Fibroblast of gingiva (primary cell): ENCODE measurements around the gene SSBP3.
"Not testable (repeated sequence)": the region's sequence is repeated elsewhere in the genome, so short reads cannot be mapped to it uniquely, and the experiment has no call there.

ENCODE experiments used
- DNase-seq: peaks from one replicate; pipeline ENCODE4 v3.0.0-alpha.2; 2011; ENCODE audit warnings: low read depth

Gene SSBP3

GRCh38 chr1:54391450-54392209, 14.6 kb downstream of the SSBP3 start:
- no peak for DNase-seq

GRCh38 chr1:54390655-54391054, 15.5 kb downstream of the SSBP3 start:
- peak; percentile 36 for DNase-seq

GRCh38 chr1:54389608-54390007, 16.6 kb downstream of the SSBP3 start:
- not testable (repeated sequence) for DNase-seq

- no peak for DNase-seq
Measured at GRCh38 chr1:54387419-54387818, 18.8 kb downstream of the SSBP3 start.

- no peak for DNase-seq
Measured at GRCh38 chr1:54385727-54386022, 20.5 kb downstream of the SSBP3 start.

- DNase-seq, result no peak
Measured at GRCh38 chr1:54384918-54385726, 21.1 kb downstream of the SSBP3 start.

GRCh38 chr1:54384471-54384870, 21.7 kb downstream of the SSBP3 start:
- no peak for DNase-seq

- no peak for DNase-seq
Measured at GRCh38 chr1:54381524-54381923, 24.7 kb downstream of the SSBP3 start.

GRCh38 chr1:54380290-54380882, 25.8 kb downstream of the SSBP3 start:
- no peak for DNase-seq

- DNase-seq, result no peak
Measured at GRCh38 chr1:54379555-54380289, 26.5 kb downstream of the SSBP3 start.

GRCh38 chr1:54378874-54379554, 27.2 kb downstream of the SSBP3 start:
- DNase-seq, result no peak

- no peak for DNase-seq
Measured at GRCh38 chr1:54378157-54378873, 27.9 kb downstream of the SSBP3 start.

GRCh38 chr1:54377040-54377691, 29.0 kb downstream of the SSBP3 start:
- DNase-seq, result no peak

- no peak for DNase-seq
Measured at GRCh38 chr1:54376430-54377039, 29.7 kb downstream of the SSBP3 start.

- no peak for DNase-seq
Measured at GRCh38 chr1:54375712-54376429, 30.3 kb downstream of the SSBP3 start.

GRCh38 chr1:54375298-54375697, 30.9 kb downstream of the SSBP3 start:
- DNase-seq, result no peak

- no peak for DNase-seq
Measured at GRCh38 chr1:54374766-54375165, 31.4 kb downstream of the SSBP3 start.

GRCh38 chr1:54372978-54373377, 33.2 kb downstream of the SSBP3 start:
- no peak for DNase-seq

GRCh38 chr1:54371942-54372275, 34.3 kb downstream of the SSBP3 start:
- no peak for DNase-seq
